ENCODE results near the gene ZBTB17.

DNA sequence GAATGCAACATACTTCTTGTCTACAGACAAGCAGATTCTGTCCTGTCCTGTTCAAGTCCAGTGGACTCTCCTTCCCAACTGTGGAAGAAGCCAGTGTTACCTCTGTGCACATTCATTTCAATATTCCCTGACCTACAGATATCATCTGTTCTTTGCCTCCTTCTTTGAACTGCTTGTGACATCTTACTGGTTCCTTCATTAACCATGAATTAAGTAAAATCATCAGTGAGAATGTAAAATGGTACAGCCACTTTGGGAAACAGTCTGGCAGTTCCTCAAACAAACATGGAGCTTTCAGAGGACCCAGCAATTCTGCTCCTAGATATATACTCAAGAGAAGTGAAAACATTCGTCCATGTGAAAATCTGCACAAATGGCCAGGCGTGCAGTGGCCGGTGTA is 34.9 kb upstream of the ZBTB17 start:
- no peak for TF ChIP-seq POLR2A (IDR thresholded peaks at IDR 0.05; ENCODE audit: low read length)
- TF ChIP-seq, protein P1, sequence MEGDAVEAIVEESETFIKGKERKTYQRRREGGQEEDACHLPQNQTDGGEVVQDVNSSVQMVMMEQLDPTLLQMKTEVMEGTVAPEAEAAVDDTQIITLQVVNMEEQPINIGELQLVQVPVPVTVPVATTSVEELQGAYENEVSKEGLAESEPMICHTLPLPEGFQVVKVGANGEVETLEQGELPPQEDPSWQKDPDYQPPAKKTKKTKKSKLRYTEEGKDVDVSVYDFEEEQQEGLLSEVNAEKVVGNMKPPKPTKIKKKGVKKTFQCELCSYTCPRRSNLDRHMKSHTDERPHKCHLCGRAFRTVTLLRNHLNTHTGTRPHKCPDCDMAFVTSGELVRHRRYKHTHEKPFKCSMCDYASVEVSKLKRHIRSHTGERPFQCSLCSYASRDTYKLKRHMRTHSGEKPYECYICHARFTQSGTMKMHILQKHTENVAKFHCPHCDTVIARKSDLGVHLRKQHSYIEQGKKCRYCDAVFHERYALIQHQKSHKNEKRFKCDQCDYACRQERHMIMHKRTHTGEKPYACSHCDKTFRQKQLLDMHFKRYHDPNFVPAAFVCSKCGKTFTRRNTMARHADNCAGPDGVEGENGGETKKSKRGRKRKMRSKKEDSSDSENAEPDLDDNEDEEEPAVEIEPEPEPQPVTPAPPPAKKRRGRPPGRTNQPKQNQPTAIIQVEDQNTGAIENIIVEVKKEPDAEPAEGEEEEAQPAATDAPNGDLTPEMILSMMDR (IDR thresholded peaks at IDR 0.05), result no peak
- TF ChIP-seq, protein P2, sequence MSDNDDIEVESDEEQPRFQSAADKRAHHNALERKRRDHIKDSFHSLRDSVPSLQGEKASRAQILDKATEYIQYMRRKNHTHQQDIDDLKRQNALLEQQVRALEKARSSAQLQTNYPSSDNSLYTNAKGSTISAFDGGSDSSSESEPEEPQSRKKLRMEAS (IDR thresholded peaks at IDR 0.05), result no peak
